Colon (tissue), 2 donors: Measurements from ENCODE around the gene KCTD5.
"Not testable (repeated sequence)": the region's sequence is repeated elsewhere in the genome, so short reads cannot be mapped to it uniquely, and the experiment has no call there.

Experiments
- FAIRE-seq: peaks from 2 replicates; lab custom pipeline; 2012; peaks lifted over from hg19 to GRCh38; lab: Jason Lieb, UNC
- donor health status: control.
- donor health status: control.

Gene KCTD5

GRCh38 chr16:2673066-2673999 is 9.0 kb upstream of the KCTD5 start:
- FAIRE-seq, result no peak

- FAIRE-seq, result no peak
These were observed 7.3 kb upstream of the KCTD5 start for GRCh38 chr16:2675021-2675420.

GRCh38 chr16:2675714-2676113 is 6.6 kb upstream of the KCTD5 start:
- FAIRE-seq, result no peak

GRCh38 chr16:2676937-2677336 is 5.4 kb upstream of the KCTD5 start:
- not testable (repeated sequence) for FAIRE-seq

- not testable (repeated sequence) for FAIRE-seq
These were observed 3.9 kb upstream of the KCTD5 start for GRCh38 chr16:2678206-2678965.

GRCh38 chr16:2679902-2680301 is 2.4 kb upstream of the KCTD5 start:
- not testable (repeated sequence) for FAIRE-seq

- FAIRE-seq, result not testable (repeated sequence)
These were observed 2.0 kb upstream of the KCTD5 start for GRCh38 chr16:2680360-2680759.

GRCh38 chr16:2683041-2683440 is 718 bp downstream of the KCTD5 start:
- not testable (repeated sequence) for FAIRE-seq

GRCh38 chr16:2686075-2686474 is 3.8 kb downstream of the KCTD5 start:
- not testable (repeated sequence) for FAIRE-seq

- no peak for FAIRE-seq
These were observed 4.7 kb downstream of the KCTD5 start for GRCh38 chr16:2686912-2687507.

- FAIRE-seq, result no peak
These were observed 5.4 kb downstream of the KCTD5 start for GRCh38 chr16:2687531-2688308.

GRCh38 chr16:2689422-2689821 is 7.1 kb downstream of the KCTD5 start:
- not testable (repeated sequence) for FAIRE-seq

GRCh38 chr16:2689968-2690801 is 7.9 kb downstream of the KCTD5 start:
- FAIRE-seq, result no peak

GRCh38 chr16:2690852-2691251 is 8.5 kb downstream of the KCTD5 start:
- FAIRE-seq, result no peak

GRCh38 chr16:2691491-2692248 is 9.3 kb downstream of the KCTD5 start:
- no peak for FAIRE-seq

GRCh38 chr16:2692251-2692947 is 10.1 kb downstream of the KCTD5 start:
- no peak for FAIRE-seq

GRCh38 chr16:2692948-2693651 is 10.8 kb downstream of the KCTD5 start:
- no peak for FAIRE-seq

GRCh38 chr16:2696601-2697250 is 14.4 kb downstream of the KCTD5 start:
- not testable (repeated sequence) for FAIRE-seq
